22Rv1 (cell line): Measurements from ENCODE around the gene EPS8L2.

Experiments
- CTCF ChIP-seq: fragments of 450-650 bp; IDR thresholded peaks from 2 replicates; pipeline ENCODE4 v1.5.1; 2017; ENCODE audit warnings: mild to moderate bottlenecking
- ZFX ChIP-seq: fragments of 450-650 bp; IDR thresholded peaks from 2 replicates; pipeline ENCODE4 v1.6.1; 2017; ENCODE audit warnings: antibody characterized with exemption, borderline replicate concordance

GRCh38 chr11:679271-680207 is 26.5 kb upstream of the EPS8L2 start:
- TF ChIP-seq CTCF: no peak
- no peak for TF ChIP-seq ZFX
